ENCODE data around the gene CLDN9. TPM values are rescaled to one million over a fixed set of nuclear protein-coding genes. Genes with fewer than 3 reads are reported as not detected.

The CLDN9 gene
- total and polyA plus RNA-seq, 9 of the 15 experiments (the other 6 are each of a cell fraction or from before 2014, with no cell fraction given): 0.12 to 0.44 (median 0.22) TPM; not detected in 4

GRCh38 chr16:3021449-3022207 is 8.9 kb downstream of the CLDN9 start (continued):
- no peak for TF ChIP-seq RBM17 (IDR thresholded peaks at IDR 0.05; ENCODE audit: borderline replicate concordance, low read depth, low read length)
- no peak for TF ChIP-seq OTX1 (CRISPR knock-in tag; IDR thresholded peaks at IDR 0.05)
- TF ChIP-seq KLF1 (tag; IDR thresholded peaks at IDR 0.05): no peak
- peak; percentile 45 for TF ChIP-seq POLR2G (IDR thresholded peaks at IDR 0.05; ENCODE audit: low read depth, low read length)
- 0 out of 6 replicates have a peak, but pooled peaks of 1 of the 3 experiments have one; percentile 29 for TF ChIP-seq ZBTB11 (CRISPR knock-in tag; IDR thresholded peaks at IDR 0.05)
- no peak for TF ChIP-seq NEUROD1 (IDR thresholded peaks at IDR 0.05; ENCODE audit: borderline replicate concordance, low read depth, low read length, partially characterized antibody)
- no peak for TF ChIP-seq MITF (IDR thresholded peaks at IDR 0.05)
- TF ChIP-seq TBL1XR1 (IDR thresholded peaks at IDR 0.05; ENCODE audit: low read length in 2 of 2): no peak
- TF ChIP-seq ZNF324 (CRISPR knock-in tag; IDR thresholded peaks at IDR 0.05): no peak
- TF ChIP-seq STAT5B (CRISPR knock-in tag; IDR thresholded peaks at IDR 0.05): no peak
- no peak for TF ChIP-seq ETV6 (IDR thresholded peaks at IDR 0.05; ENCODE audit: borderline replicate concordance in 1 of 2, low read depth in 2 of 2, low read length in 1 of 2)
- TF ChIP-seq ETV6 (CRISPR knock-in tag; IDR thresholded peaks at IDR 0.05; ENCODE audit: borderline replicate concordance): no peak
- TF ChIP-seq JUNB (CRISPR knock-in tag; conservative IDR thresholded peaks at IDR 0.05): no peak
- TF ChIP-seq RBM15 (IDR thresholded peaks at IDR 0.05; ENCODE audit: insufficient read depth, low read length): no peak
- TF ChIP-seq IRF2 (CRISPR knock-in tag; IDR thresholded peaks at IDR 0.05): no peak
- TF ChIP-seq NFYB (IDR thresholded peaks at IDR 0.05; ENCODE audit: extremely low read depth, insufficient read length): no peak
- peak; percentile 72 for TF ChIP-seq CTCFL (IDR thresholded peaks at IDR 0.05; ENCODE audit: borderline replicate concordance, insufficient read depth, low read depth, low read length, poor library complexity, severe bottlenecking)
- no peak for TF ChIP-seq ZNF830 (CRISPR knock-in tag; IDR thresholded peaks at IDR 0.05)
- TF ChIP-seq NUFIP1 (IDR thresholded peaks at IDR 0.05; ENCODE audit: partially characterized antibody): no peak
- TF ChIP-seq CCAR2 (IDR thresholded peaks at IDR 0.05; ENCODE audit: low read depth, low read length): no peak
- no peak for TF ChIP-seq ZKSCAN3 (CRISPR knock-in tag; IDR thresholded peaks at IDR 0.05)
- no peak for TF ChIP-seq ZNF785 (CRISPR knock-in tag; IDR thresholded peaks at IDR 0.05)
